Suprapubic skin (tissue), 3 donors: ENCODE results near the gene RDX.

ENCODE experiments used
- POLR2AphosphoS5 ChIP-seq, 3 donors: sonication (generic); formaldehyde crosslinking; IDR thresholded peaks; one replicate each; pipeline ENCODE4 v1.6.1; 2017; ENCODE audit warnings: antibody characterized with exemption in 3 of 3
- TF ChIP-seq, protein P1 (sequence below), 2 donors: fragments of 200-600 bp in 1 of 2; fragments of 450-650 bp in 1 of 2; sonication (generic) in 1 of 2; IDR thresholded peaks; one replicate each; pipeline ENCODE4 v1.5.1; 2016 to 2019; ENCODE audit warnings: antibody characterized with exemption in 2 of 2, mild to moderate bottlenecking in 1 of 2, moderate library complexity in 1 of 2

DNA sequence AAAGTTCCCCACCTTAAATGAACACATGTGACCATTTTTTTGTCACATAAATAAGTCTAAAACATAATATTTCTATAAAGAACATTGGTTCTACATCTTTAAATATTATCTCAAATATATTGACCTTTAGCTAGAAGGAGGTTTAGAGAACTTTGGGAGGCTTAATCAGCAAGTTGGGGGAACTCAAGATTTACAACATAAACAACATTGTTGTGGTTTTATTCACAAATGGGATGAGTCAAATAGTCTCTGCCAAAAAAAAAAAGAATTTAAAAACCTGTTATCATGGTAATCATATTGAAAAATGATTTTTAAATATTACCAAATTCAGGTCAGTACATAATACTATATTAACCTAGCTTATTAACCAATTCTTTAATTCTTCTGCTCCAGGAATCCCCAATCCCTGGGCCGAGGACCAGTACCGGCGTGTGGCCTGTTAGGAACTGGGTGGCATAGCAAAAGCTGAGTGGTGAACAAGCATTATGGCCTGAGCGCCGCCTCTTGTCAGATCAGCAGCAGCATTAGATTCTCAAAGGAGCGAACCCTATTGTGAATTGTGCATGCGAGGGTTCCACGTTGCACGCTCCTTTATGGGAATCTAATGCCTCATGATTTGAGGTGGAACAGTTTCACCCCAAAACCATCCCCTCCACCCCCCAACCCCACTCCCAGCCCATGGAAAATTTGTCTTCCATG is 98.2 kb downstream of the RDX start:
- TF ChIP-seq POLR2AphosphoS5 (IDR thresholded peaks at IDR 0.05) = no peak
- TF ChIP-seq, protein P1, sequence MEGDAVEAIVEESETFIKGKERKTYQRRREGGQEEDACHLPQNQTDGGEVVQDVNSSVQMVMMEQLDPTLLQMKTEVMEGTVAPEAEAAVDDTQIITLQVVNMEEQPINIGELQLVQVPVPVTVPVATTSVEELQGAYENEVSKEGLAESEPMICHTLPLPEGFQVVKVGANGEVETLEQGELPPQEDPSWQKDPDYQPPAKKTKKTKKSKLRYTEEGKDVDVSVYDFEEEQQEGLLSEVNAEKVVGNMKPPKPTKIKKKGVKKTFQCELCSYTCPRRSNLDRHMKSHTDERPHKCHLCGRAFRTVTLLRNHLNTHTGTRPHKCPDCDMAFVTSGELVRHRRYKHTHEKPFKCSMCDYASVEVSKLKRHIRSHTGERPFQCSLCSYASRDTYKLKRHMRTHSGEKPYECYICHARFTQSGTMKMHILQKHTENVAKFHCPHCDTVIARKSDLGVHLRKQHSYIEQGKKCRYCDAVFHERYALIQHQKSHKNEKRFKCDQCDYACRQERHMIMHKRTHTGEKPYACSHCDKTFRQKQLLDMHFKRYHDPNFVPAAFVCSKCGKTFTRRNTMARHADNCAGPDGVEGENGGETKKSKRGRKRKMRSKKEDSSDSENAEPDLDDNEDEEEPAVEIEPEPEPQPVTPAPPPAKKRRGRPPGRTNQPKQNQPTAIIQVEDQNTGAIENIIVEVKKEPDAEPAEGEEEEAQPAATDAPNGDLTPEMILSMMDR (IDR thresholded peaks at IDR 0.05) = no peak
